Effector memory CD4-positive, alpha-beta T cell (primary cell): ENCODE data around the gene NAGA.

Experiments used
- DNase-seq, 3 donors: peaks; one replicate each; pipeline ENCODE4 v3.0.0-alpha.2; 2020
- H3K27ac ChIP-seq: 2 replicates; pipeline ENCODE4 v1.7.0; 2013; ENCODE audit warnings: mild to moderate bottlenecking, low read length, moderate library complexity; ENCODE audit not compliant: insufficient read depth, poor library complexity, severe bottlenecking
- H3K27me3 ChIP-seq: replicated peaks from 2 replicates; pipeline ENCODE4 v1.7.0; 2013; ENCODE audit warnings: mild to moderate bottlenecking, low read length; ENCODE audit not compliant: insufficient read depth, control insufficient read depth, poor library complexity, severe bottlenecking
- H3K36me3 ChIP-seq: 2 replicates; pipeline ENCODE4 v1.7.0; 2013; ENCODE audit warnings: mild to moderate bottlenecking, low read length, moderate library complexity; ENCODE audit not compliant: control insufficient read depth, insufficient read depth
- H3K4me1 ChIP-seq: 2 replicates; pipeline ENCODE4 v1.7.0; 2013; ENCODE audit warnings: low read length, mild to moderate bottlenecking; ENCODE audit not compliant: control insufficient read depth, insufficient read depth, poor library complexity, severe bottlenecking
- H3K4me3 ChIP-seq: 2 replicates; pipeline ENCODE4 v1.7.0; 2013; ENCODE audit warnings: low read length, low read depth, mild to moderate bottlenecking; ENCODE audit not compliant: insufficient read depth, poor library complexity, severe bottlenecking
- H3K9me3 ChIP-seq: 2 replicates; pipeline ENCODE4 v1.7.0; 2013; ENCODE audit warnings: mild to moderate bottlenecking, low read length, moderate library complexity; ENCODE audit not compliant: control insufficient read depth

Gene NAGA

DNA sequence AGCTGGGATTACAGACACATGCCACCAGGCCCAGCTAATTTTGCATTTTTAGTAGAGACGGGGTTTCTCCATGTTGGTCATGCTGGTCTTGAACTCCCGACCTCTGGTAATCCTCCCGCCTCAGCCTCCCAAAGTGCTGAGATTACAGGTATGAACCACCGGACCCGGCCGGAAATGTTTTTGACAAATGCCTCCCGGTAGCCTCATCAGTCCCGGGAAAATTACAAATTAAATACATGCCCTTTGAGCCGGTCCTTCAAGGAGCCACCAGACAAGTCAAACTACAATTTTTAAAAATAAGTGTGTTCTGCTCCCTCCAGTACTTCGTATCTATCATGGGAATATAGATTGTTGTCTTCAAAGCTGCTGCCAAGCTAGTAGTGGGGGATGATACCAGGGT, 54.5 kb downstream of the NAGA start:
- Histone ChIP-seq H3K4me3 (no peak overlapping the region), H3K27me3 (no peaks in the 10 kb centered on the region), H3K27ac (no peak overlapping the region), H3K36me3 (no peaks in the 10 kb centered on the region), H3K4me1 (no peaks in the 10 kb centered on the region), H3K9me3 (no peaks in the 10 kb centered on the region)
- DNase-seq: no peak

- no peak overlapping the region for H3K4me3 ChIP-seq
- no peak overlapping the region for H3K27ac ChIP-seq
- no peaks in the 10 kb centered on the region for H3K36me3 ChIP-seq
- no peak for DNase-seq
- no peaks in the 10 kb centered on the region for H3K4me1 ChIP-seq
- no peaks in the 10 kb centered on the region for H3K9me3 ChIP-seq
- no peaks in the 10 kb centered on the region for H3K27me3 ChIP-seq
Measured at GRCh38 chr22:42013385-42013784, 57.2 kb downstream of the NAGA start.

DNA sequence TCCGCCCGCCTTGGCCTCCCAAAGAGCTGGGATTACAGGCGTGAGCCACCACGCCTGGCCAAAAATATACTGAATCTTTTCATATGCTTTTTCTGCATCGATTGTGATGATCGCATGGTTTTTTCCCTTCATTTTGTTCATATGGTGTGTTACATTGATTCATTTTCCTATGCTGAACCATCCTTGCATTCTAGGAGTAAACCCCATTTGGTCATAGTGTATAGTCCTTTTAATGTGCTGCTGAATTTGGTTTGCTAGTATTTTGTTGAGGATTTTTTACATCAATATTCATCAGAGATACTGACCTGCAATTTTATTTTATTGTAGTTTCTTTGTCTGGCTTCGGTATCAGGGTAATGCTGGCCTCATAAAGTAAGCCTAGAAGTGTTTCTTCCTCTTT, 59.8 kb downstream of the NAGA start:
- Histone ChIP-seq H3K9me3 (no peaks in the 10 kb centered on the region), H3K4me1 (no peaks in the 10 kb centered on the region), H3K27me3 (no peaks in the 10 kb centered on the region), H3K36me3 (no peaks in the 10 kb centered on the region), H3K27ac (no peak overlapping the region), H3K4me3 (no peak overlapping the region)
- DNase-seq: no peak
